Measurements from ENCODE around the gene NR6A1.

NR6A1 gene

DNA sequence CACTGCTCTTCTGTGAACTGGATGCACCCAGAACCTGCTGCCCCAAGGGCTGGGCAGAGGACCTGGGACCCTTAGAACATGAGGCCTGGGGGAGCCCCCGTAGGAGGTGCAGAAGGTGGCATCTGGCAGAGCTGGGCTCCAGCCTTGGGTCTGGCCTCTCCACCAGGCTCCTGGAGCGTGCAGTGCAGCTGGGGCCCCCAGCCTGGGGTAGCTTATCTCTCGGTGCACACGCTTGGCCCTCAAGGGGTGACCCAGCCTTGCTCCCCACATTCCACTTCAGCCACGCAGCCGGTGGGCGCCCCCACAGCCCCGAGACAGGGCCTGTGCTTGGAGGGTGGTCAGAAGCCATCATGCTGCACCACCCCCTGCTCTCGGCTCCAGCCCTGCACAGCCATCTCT is 258.3 kb downstream of the NR6A1 start:
- DNase-seq: no peak

DNA sequence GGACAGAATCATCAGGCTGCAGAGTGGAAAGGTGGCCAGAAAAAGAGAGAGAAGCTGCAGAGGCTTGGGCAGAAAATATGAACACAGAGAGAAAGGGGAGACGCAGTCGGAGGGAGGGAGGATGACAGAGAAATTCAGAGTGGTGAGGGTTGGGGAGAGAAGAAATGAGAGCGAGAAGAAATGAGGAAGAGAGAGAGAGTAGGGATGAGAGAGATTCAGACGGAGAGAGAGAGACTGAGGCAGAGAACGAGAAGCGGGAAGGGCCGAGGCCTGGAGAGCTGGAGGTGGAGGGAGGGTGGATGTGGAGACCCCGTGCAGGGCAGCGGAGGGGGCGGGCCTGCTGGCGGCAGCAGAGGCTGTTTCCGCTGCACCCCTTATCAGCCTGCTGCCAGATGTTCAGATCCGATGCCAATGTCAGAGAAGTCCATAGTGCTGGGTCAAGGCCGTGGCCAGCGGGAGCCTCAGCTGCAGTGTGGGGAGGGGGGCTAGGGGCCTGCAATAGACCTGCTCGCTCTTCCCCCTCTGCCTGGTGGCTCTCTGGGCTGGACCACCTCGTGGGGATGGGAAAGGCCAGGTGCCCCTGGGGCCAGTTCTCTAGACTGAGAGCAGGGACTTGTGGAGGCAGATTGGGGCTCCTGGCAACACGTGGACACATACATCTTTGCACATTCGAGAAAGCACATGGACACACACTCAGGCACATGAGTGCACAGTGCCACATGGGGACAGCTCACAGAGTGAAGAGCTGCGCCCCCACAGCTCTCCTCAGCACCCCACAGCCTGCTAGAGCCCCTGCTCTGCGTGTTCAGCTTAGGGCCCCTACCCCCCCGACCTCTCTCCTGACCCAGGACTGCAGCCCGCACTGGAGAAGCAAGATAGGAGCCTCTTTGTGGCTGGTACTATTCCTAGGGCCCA is 259.0 kb downstream of the NR6A1 start:
- no peak for DNase-seq

DNA sequence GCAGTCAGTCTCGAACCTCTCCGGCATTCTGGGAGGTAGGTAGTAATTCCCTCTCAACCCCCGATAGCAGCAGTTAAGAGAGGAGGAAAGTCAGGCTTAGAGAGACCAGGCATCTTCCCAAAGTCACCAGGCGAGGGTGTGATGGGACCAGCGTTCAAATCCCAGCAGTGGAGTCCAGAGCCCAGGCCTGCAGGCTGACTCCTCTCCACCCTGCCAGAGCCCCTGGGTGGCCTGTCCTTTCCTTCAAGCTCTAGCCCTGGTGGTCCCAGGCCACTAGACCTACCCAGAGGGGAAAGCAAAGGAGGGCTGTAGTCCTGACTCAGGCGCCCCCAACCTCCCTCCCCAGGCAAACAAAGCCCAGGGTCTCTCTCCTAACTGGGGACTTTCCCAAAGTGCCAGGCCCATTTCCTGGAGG is 259.7 kb downstream of the NR6A1 start:
- DNase-seq: no peak

DNA sequence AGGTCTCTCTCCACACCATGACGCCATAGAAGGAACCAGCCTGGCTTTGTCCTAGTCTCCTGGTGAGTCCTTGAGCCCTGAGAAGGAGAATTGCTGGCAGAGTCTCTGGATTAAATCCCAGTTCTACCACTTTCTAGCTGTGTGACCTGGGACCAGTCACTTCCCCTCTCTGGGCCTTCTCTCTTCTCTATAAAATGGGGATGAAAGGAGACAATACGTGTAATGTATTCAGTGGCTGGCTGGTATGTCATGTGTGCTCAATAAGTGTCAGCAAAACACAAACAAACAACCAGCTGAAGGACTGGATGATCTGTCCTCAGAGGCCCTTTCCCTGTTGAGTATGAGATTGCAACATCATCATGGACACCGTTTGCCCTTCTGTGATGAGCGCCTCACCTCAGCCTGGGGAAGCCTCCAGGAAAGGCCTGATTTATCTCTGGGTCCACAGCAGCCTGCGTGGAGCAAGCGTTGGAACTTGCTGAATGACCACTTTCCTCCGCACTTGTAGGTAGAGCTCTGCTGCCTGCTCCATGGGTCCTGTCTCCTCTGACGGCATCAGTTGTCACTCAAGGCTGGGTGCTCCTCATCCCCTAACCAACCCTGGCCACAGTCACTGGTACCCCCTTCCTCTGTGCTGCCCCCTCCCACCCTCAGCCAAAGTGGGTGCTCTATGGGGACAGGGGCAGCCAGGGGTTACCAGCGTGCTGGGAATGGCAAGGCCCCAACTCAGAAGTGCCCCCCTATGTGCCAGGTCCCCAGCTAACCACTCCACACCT is 260.3 kb downstream of the NR6A1 start:
- DNase-seq: no peak

DNA sequence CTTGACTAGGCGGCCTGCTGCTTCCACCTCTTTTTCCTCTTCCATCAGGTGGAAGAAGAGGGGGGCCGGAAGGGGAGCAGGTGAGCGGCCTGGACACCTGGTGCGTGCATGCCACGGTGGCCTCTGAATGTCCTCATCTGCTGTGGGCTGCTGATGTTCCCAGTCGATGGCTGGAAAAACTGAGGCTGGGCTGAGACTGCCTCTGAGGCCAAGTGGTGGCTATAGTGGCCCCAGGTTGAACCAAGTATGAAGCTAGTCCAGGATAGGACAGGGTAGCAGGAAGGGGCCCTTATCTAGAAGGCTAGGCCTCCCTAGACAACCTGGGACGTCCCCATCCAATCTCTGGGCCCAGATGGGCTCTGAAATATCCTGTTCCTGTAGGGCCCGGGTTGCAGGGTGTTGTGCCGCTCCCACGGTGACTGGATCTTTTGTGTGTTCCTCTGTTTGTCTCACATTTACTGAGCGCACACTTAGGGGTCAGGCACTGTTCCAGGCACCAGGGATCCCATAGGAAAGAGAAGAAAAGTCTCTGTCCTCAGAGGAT is 263.2 kb downstream of the NR6A1 start:
- no peak for DNase-seq

DNA sequence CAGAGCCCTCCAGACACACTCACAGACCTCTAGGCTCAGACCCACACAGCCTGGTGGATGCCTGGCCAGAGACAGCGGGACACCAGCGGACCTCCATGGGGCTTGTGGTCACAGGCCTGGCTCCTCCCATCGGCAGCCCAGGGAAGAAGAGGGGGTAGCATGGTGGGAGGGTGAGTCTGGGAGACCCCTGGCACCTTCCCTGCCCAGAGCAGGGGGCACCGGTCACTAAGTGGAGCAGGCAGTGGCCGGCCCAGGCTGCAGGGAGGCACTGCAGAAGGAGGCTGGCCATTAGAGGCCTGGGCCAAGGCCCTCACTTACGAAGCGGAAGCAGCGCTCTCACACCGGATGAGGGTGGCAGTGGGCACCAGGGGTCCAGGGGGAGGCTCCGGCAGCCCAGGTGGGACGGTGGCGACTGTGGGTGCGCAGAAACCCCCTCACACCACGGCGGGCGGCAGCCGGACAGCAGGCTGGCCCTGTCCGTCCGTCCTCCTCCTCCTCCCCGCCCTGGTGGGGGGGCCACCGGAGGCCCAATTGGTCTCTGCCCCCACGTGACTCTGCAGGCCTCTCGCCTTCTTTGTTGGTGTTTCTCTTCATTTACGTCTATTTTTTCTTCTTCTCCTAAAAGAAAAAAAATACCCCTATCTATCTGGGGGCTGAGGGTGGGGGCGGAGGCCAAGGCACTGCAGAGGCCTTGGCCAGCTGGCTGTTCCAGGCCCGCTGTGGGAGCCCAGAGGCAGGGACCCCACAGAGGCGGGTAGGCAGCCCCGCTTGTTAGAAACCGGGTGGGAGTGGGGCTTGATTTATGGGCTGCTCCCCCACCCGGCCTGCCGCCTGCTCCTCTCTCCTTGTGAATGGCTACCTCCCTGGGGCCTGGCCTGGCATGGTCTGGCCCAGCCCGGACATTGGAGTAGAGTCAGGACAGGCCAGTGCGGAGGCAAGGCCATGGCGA is 263.9 kb downstream of the NR6A1 start, which contains the start of gene NR5A1:
Gene NR5A1, minus strand, starts transcription at position 469 of the 949 bp plus-strand sequence. CDS start 4,004 bp downstream, outside the sequence.
- DNase-seq: no peak

DNA sequence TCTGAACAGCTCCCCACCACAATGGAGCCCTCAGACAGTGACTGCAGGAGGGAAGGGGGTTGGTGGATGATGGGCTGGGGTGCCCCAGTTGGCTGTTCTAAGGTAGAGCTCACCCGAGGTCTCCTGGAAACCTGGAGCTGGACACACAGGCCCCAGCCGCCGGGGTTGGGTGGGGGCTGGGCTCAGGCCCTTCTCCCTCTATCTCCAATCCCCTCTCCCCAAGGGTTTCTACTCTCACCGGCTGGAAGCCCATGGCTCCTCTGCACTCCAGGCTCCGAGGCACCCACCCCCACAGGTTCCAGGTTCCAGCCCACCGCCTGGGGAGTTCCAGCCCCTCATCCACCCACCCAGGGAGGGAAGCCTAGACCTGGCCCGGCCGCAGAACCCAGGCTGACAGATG is 264.7 kb downstream of the NR6A1 start:
- DNase-seq: no peak

DNA sequence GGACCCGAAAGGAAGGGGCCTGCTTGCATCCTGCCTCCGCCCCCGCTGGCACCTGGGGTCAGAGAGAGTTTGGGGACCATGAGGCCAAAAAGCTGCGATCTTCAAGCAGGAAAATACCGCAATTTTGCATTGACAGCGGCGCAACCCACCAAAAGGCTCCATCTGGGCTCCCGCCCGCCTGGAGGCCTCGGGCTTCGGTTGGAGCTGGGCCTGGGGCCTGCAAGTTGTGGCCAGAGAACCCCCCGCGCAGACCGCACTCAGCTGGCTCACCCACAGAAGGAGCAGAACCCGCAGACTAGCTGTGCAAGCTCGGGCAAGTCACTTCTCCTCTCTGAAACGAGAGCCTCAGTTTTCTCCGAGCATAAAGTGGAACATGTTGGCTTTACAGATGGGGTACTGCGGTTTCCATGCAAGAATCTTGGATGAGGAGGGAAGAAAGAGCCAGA is 265.2 kb downstream of the NR6A1 start:
- DNase-seq: no peak

DNA sequence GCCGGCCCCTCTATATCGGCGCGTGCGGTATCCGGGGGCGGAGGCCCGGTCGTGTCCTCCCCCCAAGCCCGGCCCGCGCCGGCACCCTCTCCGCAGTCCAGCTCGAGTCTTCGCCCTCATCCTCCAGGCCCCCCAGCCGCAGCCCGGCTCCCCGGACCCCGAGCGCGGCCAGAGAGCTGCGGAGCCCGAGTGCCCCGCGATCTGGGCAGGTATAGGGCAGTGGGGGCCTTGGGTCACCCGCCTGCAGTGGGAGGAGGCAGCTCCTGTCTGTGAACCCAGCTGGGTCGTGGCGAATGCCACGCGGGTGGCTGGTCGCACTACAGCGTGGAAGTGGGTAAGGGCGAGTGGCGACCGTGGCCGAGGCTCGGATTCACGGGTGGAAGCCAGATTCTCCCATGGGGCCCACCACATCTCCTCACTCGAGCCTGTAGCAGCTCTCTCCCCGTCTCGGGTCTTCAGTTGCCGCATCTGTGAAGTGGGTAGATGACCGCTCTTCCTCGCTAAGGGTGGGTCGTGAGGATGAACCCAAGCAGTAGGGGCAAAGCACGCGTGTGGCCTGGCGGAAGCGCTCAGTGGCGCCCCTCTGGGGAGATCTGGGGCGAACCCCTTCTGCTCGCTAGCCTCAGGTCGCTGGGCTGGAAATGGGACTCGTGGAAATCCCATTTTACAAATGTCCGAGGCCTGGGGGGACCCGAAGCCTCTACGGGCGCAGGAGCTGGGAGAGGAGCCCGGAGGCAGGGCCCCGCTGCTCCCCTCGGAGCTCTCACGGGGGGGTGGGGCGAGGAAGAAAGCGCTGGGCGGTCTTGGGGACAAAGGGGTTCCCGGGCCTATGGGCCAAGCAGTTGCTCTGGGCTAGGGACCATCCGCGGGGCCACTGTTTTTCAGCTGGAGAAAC is 265.9 kb downstream of the NR6A1 start:
- DNase-seq: no peak

DNA sequence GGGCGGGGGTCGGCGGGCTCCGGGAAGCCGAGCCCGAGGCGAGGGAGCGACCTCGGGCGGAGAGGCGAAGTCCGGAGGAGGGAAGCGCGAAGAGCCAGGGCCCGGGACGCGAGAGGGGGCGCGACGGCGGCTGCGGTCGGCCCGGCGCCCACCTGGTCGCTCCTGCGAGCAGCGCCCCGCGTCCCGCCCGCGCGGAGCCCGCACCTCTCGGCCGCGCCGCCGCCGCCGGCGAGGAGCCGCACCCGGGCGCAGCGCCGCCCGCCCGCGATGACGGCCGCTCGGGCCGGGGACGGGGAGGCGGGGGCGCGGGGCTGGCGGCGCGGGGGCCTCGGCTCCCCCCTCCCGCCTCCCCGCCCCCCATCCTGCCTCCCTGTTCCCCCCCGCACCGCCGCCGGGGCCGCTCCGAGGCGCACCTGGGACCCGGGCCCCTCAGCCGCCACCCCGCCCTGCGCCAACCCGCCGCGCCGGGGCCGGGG is 266.5 kb downstream of the NR6A1 start:
- DNase-seq: no peak

DNA sequence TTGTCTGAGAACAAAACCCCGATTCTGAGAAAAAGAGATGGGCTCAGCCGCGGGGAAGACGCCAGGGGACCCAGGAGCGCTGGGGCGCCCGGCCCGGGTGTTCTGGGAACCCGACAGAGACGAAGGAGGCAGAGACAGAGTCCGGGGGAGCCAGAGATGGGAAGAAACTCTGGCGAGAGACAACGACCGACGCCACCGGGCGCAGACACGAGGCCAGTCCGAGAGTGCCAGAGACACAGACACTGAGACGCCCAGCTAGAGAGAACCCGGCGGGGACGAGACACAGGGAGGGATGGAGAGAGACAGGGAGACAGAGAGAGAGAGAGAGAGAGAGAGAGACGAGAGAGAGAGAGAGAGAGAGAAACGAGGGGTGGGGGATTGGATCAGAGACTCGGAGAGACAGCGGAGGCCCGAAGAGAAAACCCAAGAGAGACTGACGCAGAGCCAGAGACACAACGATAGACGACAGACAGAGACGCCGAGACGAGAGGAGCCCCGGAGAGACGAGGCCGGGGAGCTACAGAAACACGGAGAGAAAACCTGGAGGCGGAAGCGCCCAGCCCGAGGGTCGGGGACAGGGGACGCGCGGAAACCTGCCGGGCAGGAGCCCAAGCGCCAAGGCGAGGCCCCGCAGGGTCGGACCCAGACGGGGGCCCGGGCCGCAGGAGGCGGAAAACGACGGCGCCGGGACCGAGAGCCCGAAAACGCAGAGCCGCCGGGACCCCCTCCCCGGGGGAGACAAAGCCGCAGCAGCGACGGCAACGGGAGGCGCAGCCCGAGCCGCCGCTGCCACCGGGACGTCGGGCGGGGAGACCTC is 267.2 kb downstream of the NR6A1 start:
- no peak for DNase-seq

DNA sequence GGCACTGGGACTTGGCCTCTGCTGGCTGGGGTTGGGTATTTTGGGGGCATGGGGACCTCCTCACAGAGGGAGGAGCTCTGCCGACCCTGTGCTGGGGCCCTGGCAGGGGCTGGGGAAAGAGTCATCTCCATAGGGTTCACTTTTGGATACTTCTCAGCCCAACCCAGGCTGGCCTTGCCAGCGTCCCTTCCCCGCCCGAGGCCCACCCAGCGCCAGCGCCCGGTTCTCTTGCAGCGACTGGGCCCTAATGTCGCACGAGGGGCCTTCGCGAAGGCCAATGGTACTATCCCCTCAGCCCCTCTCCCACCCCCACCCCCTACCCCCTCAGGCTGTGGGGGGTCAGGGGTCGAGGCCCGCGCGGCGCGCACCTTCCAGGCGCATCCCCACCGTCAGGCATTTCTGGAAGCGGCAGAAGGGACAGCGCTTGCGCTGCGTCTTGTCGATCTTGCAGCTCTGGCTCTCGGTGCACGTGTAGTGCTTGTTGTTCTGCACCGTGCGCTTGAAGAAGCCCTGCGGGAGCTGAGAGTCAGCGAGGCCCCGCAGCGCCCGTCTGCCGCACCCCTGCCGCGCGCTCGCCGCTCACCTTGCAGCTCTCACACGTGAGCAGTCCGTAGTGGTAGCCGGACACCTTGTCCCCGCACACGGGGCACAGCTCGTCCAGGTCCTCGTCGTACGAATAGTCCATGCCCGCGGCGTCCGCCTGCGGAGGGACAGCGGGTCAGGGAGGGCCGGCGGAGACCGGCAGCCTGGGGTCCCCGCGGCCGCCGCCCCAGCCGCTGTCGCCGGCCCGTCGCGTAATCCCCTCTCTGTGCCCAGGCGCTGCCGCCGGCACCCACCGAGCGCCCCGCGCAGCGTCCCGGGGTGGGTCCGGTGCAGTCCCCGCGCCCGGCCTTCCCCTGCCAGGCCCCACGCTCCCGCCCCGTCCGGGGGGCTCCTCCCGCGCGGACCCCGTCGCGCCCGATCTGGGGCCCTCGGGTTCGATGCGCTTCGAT is 268.1 kb downstream of the NR6A1 start:
- no peak for DNase-seq

DNA sequence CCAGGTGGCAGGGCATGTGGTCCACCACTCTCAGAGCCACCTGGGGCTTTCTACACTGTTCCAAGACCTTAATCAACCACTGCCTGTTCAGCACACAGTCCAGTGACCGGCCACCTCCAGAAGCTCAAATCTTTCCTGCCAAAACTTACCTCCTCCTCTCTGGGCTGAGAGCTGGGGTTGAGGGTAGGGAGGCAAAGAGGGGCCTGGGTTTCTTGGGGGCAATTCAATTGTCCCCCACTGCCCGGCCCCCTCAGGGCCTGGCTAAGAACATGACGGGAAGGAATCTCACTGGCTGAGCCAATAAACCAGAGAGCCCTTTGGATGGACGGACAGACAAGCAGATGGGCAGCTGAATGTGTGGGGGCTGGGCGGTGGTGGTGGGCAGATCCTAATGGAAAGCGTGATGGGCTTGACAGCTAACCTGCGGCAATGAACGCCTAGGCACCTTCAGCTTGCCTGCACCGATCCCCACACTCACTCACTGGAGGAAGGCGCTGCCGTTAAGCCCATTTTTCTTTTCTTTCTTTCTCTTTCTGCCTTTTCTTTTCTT is 269.3 kb downstream of the NR6A1 start:
- no peak for DNase-seq

DNA sequence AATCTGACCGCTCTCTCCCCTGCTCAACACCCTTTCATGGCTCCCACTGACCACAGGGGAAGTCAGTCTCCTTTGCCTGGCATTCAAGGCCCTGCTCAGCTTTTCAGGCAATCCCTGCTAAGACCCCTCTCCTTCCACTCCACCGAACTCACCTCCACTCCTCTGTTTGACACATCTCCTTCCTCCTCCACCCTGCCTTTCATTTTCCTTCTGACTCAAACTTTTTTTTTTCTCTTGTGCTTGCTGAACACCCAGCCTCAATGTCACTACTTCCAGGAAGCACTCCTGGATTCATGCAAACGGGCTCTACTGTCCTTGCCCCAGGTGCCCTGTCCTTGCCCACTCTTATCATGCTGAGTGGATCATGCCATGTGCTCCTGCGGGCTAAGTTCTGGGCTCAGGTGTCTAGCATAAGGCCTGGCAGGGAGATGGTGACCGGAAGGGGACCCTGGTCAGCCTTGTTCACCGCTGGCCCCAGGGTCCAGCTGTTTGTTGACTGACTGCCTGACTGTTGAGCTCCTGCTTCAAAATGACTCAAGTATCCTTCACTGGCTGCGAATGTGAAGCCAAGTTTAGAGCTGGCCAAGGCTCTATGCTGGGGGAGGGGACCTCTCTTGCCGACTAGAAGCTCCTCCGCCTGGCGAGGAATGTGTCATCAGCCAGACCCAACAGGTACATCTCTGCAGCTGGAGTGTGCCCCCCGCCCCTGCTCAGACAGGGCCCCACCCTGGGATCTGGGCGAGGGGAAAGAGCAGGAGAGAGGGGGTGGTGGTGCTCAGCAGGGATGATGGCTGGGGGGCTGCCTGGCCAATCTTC is 270.1 kb downstream of the NR6A1 start:
- DNase-seq: no peak

DNA sequence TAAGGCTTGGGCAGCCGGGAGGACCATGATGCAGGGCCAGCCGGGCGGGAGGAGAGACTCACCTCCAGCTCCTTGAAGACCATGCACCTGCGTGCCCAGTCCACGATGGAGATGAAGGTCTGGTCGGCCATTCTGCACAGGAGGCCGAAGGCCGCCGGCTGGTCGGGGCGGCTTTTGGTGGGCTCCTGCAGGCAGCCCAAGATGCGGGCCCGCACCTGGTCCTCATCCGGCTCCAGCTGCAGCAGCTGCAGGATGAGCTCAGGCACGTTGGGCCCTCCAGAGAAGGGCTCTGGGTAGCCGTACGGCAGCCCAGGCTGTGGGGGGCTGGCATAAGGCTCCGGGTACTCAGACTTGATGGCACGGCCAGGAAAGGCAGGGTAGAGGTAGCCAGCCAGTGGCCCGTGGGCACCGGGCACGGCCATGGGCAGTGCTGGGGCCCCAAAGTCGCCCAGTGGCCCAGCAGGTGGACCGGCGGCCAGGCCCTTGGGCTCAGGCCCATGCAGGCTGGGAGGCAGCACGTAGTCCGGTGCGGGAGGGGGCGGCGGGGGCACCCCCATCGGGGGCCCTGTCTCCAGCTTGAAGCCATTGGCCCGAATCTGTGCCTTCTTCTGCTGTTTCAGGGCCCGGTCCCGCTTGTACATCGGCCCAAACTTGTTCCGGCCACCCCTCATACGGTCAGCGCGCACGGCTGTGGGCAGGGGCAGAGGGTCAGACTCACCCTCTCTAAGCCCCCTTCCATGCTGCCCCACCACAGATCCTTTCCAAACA is 270.9 kb downstream of the NR6A1 start:
- DNase-seq: no peak

DNA sequence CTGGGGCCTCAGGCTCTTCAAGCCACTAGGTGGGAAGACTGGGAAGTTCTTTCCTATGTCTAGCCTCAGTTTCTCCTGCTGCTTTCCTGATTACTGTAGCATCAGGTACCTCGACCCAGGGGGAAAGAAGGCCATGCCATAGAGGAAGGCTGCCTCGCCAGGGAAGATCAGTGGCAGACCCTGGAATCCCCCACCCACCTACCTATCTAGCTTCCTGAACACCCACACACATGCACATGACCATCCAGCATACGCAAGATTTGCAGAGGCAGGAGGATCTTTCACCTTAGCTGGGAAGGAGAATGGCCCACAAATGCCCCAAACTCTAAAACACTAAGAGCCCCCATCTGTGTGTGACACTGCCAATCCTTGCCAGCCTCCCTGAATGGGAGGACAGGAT is 271.9 kb downstream of the NR6A1 start:
- DNase-seq: no peak
